Esophagus muscularis mucosa (tissue), 4 donors: Measurements from ENCODE around the gene APOM. TPM values are rescaled to one million over a fixed set of nuclear protein-coding genes. Genes with fewer than 3 reads are reported as not detected.
A peak's percentile ranks its signal among the peaks of the same experiment; 100 is the strongest.

Experiments
- DNase-seq: peaks from one replicate; pipeline ENCODE4 v3.0.0-alpha.2; 2017; ENCODE audit errors: extremely low spot score
- H3K27ac ChIP-seq, 4 donors: fragments of 200-600 bp; sonication (generic); replicated peaks in 1 of 4; 1 replicate in 3 of 4; 2 replicates in 1 of 4; pipeline ENCODE4 v1.5.1; 2016 to 2019; ENCODE audit warnings: mild to moderate bottlenecking in 1 of 4
- H3K27me3 ChIP-seq, 4 donors: fragments of 200-600 bp; sonication (generic); one replicate each; pipeline versions ENCODE4 v1.5.1 to v1.6.0; 2016 to 2019
- H3K36me3 ChIP-seq, 4 donors: fragments of 200-600 bp; sonication (generic); one replicate each; pipeline ENCODE4 v1.5.1; 2016 to 2019
- H3K4me1 ChIP-seq, 4 donors: fragments of 200-600 bp; sonication (generic); one replicate each; pipeline ENCODE4 v1.5.1; 2016 to 2019
- H3K4me3 ChIP-seq, 4 donors: fragments of 200-600 bp; sonication (generic); 1 replicate in 2 of 4; 2 replicates in 2 of 4; pipeline ENCODE4 v1.5.1; 2016 to 2019; ENCODE audit warnings: mild to moderate bottlenecking in 4 of 4, moderate library complexity in 1 of 4
- H3K9me3 ChIP-seq, 4 donors: fragments of 200-600 bp; sonication (generic); 1 replicate in 3 of 4; 2 replicates in 1 of 4; pipeline ENCODE4 v1.5.1; 2016 to 2019
- EP300 ChIP-seq: sonication (generic); formaldehyde crosslinking; IDR thresholded peaks from one replicate; pipeline ENCODE4 v1.6.1; 2017; ENCODE audit warnings: antibody characterized with exemption
- POLR2A ChIP-seq: fragments of 450-650 bp; IDR thresholded peaks from one replicate; pipeline ENCODE4 v1.6.1; 2017; ENCODE audit warnings: antibody characterized with exemption, moderate library complexity, mild to moderate bottlenecking, low read depth
- POLR2AphosphoS5 ChIP-seq, 2 donors: sonication (generic); formaldehyde crosslinking; IDR thresholded peaks; one replicate each; pipeline ENCODE4 v1.6.1; 2017; ENCODE audit warnings: antibody characterized with exemption in 2 of 2
- WGBS: methylation state at CpG from one replicate; pipeline ENCODE4 v1.1.5; 2018; 5-methylcytosine and 5-hydroxymethylcytosine counted together
- intact Hi-C: fragments of 100-400 bp; cut with DNase I; formaldehyde crosslinking; loops from one replicate; pipeline ENCODE4 v1.15.1; 2023
- total RNA-seq, 4 donors: library from RNA; depleted of rRNA; stranded (reverse); fragments of >200 nt; gene quantifications; one replicate each; pipeline versions ENCODE4 v1.1.0 to v1.2.1, GENCODE V29; 2016
- TF ChIP-seq, protein P1 (sequence below), 3 experiments: fragments of 200-600 bp in 2 of 3; fragments of 450-650 bp in 1 of 3; sonication (generic) in 2 of 3; IDR thresholded peaks; one replicate each; pipeline ENCODE4 v1.5.1; 2017 to 2019; ENCODE audit warnings: antibody characterized with exemption in 3 of 3, mild to moderate bottlenecking in 2 of 3, moderate library complexity in 1 of 3

APOM gene
- total RNA-seq, 4 donors from 2014 or later, result 1.5 to 3.3 (median 2.0) TPM

DNA sequence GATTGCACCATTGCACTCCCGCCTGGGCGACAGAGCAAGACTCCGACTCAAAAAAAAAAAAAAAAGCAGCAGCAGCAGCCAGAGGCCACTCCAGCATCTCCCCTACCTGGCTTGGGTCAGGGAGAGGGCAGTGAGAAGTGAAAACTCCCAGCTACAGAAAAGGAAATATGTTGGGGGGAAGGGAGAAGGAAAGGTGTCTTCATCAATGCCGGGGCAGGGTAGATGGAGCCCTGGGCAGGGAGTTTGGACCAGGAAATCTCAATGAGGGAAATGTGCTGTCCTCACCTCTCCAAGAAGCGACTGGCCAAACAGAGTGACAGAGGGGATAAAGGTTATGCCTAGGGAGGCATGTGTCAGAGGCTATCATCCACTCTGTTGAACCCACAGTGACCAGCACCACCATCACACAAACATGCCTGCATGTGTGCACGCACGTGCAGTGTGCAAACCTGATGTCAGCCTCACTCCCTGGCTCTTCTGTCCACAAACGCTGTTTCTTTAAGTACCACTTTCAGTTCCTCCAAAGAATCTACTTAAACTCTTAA, 41.5 kb upstream of the APOM start:
- 69% methylated on average over 8 of the region's 8 CpGs for WGBS

DNA sequence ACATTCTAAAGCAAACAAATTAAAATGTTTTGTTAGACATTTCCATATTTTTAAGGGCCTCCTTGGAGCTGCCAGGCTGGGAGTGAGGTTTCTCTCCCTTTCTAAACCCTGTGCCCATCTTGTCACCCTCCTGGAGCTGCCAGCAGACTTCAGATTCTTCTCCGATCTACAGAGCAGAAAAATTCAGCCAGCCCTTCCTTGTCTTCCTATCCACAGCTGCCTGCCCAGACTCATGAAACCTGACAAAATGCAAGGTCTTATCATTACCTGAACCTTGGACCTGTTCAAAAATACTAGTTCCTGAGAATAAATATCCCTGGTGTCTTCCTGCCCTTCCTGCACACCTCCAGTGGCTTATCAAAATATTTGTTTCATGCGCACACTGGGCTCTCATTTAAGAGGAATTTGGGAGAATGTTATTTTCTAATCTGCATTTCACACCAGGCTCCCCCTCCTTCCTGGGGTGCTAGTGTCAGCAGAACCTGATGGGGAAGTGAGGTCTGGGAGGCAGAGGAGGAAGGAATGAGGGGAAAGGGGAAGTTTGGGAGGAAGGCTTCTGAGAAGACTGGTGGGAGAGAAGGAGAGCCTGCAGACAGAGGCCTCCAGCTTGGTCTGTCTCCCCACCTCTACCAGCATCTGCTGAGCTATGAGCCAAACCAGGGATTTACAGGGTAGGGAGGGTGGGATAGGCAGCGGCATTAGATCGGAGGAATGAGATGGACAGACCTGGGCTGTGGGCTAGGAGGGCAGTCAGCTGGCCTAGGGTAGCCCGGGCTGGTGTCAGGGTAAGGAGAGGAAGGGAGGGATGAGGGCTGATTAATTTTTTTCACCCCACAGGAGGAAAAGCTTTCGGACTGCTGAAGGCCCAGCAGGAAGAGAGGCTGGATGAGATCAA, 40.8 kb upstream of the APOM start, which contains the start of gene AIF1:
TSS of gene AIF1 (plus strand) at position 551 of the 895 bp plus-strand sequence. CDS start at position 647, 96 bp downstream.
- DNase-seq, result no peak
- peaks cover 3 to 5% (median 4%) of the 10 kb centered on the region in 4 donors for H3K4me1 ChIP-seq
- H3K9me3 ChIP-seq, result no peaks in the 10 kb centered on the region
- no peaks in the 10 kb centered on the region for H3K27me3 ChIP-seq
- no peaks in the 10 kb centered on the region for H3K36me3 ChIP-seq
- intact Hi-C loops, result no loop called here
- peak within 1 kb of the TSS; percentile 9 to 40 (median 17) for H3K4me3 ChIP-seq
- WGBS, result 48% methylated on average over 6 of the region's 6 CpGs
- TF ChIP-seq, protein P1, sequence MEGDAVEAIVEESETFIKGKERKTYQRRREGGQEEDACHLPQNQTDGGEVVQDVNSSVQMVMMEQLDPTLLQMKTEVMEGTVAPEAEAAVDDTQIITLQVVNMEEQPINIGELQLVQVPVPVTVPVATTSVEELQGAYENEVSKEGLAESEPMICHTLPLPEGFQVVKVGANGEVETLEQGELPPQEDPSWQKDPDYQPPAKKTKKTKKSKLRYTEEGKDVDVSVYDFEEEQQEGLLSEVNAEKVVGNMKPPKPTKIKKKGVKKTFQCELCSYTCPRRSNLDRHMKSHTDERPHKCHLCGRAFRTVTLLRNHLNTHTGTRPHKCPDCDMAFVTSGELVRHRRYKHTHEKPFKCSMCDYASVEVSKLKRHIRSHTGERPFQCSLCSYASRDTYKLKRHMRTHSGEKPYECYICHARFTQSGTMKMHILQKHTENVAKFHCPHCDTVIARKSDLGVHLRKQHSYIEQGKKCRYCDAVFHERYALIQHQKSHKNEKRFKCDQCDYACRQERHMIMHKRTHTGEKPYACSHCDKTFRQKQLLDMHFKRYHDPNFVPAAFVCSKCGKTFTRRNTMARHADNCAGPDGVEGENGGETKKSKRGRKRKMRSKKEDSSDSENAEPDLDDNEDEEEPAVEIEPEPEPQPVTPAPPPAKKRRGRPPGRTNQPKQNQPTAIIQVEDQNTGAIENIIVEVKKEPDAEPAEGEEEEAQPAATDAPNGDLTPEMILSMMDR (IDR thresholded peaks at IDR 0.05), result no peak
- TF ChIP-seq POLR2A, result no peak
- no peak for TF ChIP-seq EP300
- TF ChIP-seq POLR2AphosphoS5 (IDR thresholded peaks at IDR 0.05), result no peak
- peak within 1 kb of the TSS in 3 of 4 donors; percentile 26 to 34 (median 28) for H3K27ac ChIP-seq

More for the DNA sequence above, 41.5 kb upstream of the APOM start:
- no peak overlapping the region for H3K27ac ChIP-seq
- TF ChIP-seq, protein P1 (IDR thresholded peaks at IDR 0.05), result no peak
- TF ChIP-seq POLR2AphosphoS5 (IDR thresholded peaks at IDR 0.05), result no peak
- TF ChIP-seq EP300, result no peak
- TF ChIP-seq POLR2A, result no peak
- no peaks in the 10 kb centered on the region for H3K36me3 ChIP-seq
- H3K27me3 ChIP-seq, result no peaks in the 10 kb centered on the region
- H3K4me1 ChIP-seq, result peaks cover 0 to 1% (median under 1%) of the 10 kb centered on the region in 4 donors
- no peaks in the 10 kb centered on the region for H3K9me3 ChIP-seq
- DNase-seq, result no peak
- intact Hi-C loops, result no loop called here
- no peak overlapping the region for H3K4me3 ChIP-seq

DNA sequence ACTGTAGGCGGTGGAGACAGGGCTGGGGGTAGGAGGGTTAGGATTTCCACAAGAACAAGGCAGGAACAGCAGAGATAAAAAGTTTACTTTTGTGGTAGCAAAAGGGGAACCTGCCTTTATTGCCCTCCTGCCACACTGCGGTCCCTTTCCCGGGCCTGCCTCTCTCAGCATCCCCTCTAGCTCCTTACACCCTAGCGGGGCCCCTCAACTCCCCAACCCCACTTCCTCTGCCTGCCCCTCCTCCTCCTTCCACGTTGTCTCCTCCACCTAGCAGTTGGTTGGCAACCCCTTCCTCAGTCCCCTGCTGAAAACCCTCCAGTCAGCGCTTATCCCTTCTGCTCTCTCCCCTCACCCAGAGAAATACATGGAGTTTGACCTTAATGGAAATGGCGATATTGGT, 39.9 kb upstream of the APOM start:
- Histone ChIP-seq H3K4me3 (peak overlapping the region; percentile 9 to 40 (median 17)), H3K4me1 (peaks cover 3 to 5% (median 4%) of the 10 kb centered on the region in 4 donors), H3K36me3 (no peaks in the 10 kb centered on the region), H3K9me3 (no peaks in the 10 kb centered on the region), H3K27me3 (no peaks in the 10 kb centered on the region), H3K27ac (peak overlapping the region in 2 of 4 donors; percentile 28 to 34)
- DNase-seq, result no peak
- intact Hi-C loops, result no loop called here
- 57% methylated on average over 7 of the region's 7 CpGs for WGBS
- TF ChIP-seq POLR2AphosphoS5 (IDR thresholded peaks at IDR 0.05), result no peak
- no peak for TF ChIP-seq POLR2A
- TF ChIP-seq, protein P1 (IDR thresholded peaks at IDR 0.05), result no peak
- no peak for TF ChIP-seq EP300

DNA sequence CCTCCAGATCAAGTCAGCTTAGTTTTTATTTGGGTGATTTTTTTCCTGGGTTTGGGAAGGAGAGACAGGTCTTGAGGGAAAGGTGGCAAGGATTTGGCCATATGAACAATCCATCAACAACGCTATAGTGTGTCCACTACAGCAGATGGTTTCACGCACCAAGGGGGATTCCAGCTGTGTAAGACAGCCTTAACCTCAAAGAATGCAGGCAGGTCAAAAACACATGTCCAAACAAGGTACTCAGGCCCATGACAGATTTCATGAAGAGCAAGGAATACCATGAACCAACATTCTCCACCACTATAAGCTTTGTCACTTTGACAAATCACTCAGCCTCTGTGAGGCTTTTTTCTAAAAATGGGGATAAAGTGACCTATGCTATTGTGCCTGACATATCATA, 38.7 kb upstream of the APOM start:
- DNase-seq, result no peak
- no peaks in the 10 kb centered on the region for H3K36me3 ChIP-seq
- H3K4me3 ChIP-seq, result no peak overlapping the region
- intact Hi-C loops, result no loop called here
- TF ChIP-seq EP300, result no peak
- no peak for TF ChIP-seq POLR2AphosphoS5 (IDR thresholded peaks at IDR 0.05)
- no peak for TF ChIP-seq POLR2A
- TF ChIP-seq, protein P1 (IDR thresholded peaks at IDR 0.05), result no peak
- 72% methylated on average over 2 of the region's 2 CpGs for WGBS
- no peaks in the 10 kb centered on the region for H3K27me3 ChIP-seq
- H3K27ac ChIP-seq, result no peak overlapping the region
- no peaks in the 10 kb centered on the region for H3K9me3 ChIP-seq
- peaks cover 10 to 13% (median 13%) of the 10 kb centered on the region in 4 donors for H3K4me1 ChIP-seq
